HG03095 (cell line): ENCODE data around the gene ITPR1.

Experiments used
- ATAC-seq: cut with Tn5 transposase; IDR thresholded peaks from one replicate; pipeline ENCODE4 v1.9.1; 2021; ENCODE audit warnings: moderate library complexity; ENCODE audit not compliant: unreplicated experiment

The ITPR1 gene

DNA sequence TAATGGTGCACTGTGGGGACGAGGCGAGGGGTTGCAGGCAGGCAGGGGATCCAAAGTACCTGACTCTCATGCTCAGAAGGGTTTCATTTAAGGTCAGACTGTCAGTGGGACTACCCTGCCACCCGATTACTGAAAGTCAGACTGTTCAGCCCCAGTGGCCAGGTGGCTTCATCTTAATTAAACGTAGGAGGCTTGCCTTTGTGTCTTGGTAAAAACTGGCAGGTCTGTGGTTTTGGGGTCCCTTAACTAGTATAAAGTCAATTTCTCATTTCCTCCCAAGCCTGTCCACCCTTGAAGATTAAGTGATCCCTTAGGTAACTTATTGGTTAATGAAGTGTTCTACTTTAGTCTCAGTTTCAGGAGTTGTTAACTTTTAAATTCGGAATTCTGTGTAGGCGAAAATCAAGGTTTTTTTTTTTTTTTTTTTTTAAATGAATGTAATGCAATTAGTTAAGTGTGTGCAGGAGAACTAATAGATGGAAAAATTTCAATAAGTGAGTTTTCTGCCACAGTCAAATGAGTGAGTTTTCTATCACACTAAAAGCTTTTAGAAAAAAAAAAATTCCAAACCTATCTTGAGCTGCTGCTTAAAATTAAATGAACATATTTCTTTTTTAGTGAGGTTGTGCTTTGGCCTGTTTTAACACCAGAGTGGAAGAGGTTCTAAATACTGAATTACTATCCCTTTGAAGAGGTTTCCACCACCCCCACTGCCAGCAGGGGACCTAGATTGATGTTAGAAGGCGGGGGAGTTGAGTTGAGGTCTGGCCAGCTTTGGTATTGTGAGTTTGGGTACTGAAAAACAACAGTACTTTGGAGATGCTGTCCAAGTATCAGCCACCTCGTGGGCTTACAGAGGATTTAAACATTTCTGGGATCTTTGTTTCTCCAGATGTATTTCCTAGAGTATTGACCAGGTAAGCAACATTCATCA lies 15.2 kb downstream of the ITPR1 start:
- peak; percentile 57 for ATAC-seq

DNA sequence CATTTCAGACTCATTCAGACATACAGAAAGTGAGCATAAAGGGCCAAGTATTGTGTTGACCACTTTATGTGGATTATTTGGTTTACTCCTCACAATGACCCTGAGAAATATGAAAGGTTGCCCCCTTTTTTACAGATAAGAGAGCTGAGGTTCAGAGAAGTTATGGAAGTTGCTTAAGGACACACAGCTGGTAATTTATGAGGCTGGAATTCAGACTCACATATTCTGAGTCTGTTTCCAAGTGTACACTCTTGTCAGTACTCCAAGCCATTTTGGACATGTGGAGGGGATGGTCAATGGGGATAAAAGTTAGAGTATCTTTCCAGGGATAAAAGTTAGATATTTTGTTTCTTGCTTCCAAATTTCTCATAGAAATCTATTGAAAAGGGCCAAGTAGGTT lies 15.9 kb downstream of the ITPR1 start:
- no peak for ATAC-seq

DNA sequence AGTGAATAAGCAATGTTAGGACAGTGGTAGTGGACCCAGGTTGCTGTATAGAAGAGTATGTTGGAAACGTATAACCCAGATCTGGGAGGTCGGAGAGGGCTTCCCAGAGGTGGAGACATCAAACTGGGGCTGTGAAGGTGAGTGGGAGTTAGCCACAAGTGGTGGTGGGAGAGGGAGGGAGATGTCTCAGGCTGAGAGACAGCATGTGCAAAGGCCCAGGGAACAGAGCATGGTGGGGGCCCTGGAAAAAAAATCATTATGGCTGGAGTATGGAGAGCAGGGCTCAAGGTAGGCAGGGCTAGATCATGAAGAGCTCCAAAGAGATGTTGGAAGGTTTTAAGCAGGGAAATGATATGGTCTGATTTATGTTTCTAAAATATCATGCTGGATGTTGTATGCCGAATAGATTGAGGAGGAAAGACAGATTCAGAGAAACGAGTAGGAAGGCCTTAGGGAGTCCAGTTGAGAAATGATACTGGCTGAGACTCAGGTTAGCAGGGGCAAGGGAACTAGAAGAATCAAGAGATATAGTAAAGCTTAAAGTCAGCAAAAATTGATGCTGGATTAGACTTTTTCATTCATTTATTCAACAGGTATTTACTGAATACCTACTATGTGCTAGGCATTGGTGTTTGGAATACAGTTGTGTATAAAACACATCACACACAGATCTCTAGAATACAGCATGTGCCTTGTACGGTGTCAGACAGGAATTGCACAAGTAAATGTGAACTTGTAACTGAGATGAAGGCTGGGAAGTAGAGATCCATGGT lies 17.0 kb downstream of the ITPR1 start:
- no peak for ATAC-seq

DNA sequence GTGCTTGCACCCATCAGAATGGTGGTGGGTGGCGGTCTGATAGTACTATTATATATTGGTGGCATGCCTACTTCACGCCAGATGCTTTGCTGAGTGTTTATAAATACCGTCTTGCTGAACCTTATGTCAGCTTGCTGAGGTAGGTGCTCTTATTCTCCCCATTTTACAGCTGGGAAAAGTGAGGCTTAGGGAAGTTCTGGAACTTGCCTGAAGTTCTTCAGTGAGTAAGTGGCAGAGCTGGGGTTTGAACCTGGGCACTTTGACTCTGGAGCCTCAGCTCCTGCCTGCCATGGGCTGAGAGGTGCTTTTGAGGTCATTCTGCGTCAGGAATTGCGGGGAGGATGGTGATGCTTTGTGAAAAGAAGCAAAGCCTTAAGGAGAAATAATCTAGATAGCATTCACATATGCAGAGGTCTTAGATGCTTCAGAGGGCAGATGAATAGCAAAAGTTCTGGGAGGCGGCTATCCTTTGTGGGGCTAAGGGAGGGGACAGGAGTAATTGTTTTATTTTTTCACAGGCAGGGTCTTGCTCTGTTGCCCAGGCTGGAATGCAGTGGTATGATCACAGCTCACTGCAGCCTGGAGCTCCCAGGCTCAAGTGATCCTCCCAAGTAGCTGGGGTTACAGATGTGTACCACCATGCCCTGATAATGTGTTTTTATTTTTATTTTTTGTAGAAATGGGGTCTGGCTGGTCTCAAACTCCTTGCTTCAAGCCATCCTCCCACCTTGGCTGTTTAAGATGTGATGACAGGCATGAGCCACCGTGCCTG lies 18.5 kb downstream of the ITPR1 start:
- ATAC-seq: no peak

DNA sequence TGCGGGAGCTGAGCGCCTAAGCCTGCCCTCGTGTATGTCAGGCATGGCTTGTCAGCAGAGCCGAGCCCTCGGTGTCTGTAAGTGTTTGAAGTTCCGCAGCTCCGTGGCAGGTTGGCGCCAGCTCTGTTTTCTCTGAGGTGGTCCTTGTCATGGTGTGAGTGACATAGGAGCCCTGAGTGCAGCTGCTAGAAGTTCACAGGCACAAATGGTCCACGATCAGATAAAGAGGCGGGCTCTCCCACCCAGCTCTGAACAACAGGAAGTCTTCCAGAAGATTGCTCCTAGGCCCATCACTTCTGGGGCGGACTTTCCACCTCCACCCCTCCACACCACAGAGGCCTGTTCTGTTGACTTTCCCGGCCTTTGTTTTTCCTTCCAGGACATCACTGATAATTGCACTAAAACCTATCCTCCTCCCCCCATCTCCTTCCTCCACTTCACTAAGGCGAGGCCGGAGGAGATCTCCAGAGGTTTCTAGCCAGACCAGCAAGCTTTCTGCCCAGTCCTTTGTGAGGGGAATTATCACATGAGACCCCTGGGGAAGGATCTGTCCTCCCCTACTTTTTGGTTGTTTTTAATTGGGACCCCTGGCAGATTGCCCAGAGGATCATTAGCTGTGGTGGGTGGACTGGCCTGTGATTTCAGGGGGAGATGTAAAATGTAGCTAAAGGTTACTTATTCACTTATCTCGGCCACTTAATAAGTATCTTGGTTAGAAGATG lies 19.9 kb downstream of the ITPR1 start:
- no peak for ATAC-seq

GRCh38 chr3:4514321-4514720 lies 21.2 kb downstream of the ITPR1 start:
- no peak for ATAC-seq

- no peak for ATAC-seq
Measured at GRCh38 chr3:4514916-4515315, 21.8 kb downstream of the ITPR1 start.

GRCh38 chr3:4515916-4516579 lies 22.9 kb downstream of the ITPR1 start:
- ATAC-seq: no peak

DNA sequence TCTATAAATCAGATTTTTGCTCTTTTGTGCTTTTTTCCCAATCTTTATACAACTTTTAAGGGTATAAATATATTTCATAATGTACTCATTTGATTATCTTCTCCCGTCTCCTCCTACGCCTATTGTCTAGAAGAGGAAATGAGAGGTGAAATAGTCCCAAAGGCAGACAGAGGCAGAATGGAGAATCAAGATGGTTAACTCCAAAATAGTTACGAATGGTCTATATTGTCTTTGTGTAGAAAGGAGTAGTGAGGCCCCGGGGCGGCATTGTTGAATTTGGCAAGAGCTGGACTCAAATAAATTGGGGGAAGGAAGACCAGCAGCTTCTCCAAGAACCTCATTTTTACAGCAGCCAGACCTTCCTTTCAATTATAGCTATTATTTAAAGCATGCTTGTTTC lies 23.9 kb downstream of the ITPR1 start:
- ATAC-seq: no peak

- ATAC-seq: no peak
Measured at GRCh38 chr3:4517643-4518311, 24.6 kb downstream of the ITPR1 start.

- ATAC-seq: no peak
Measured at GRCh38 chr3:4520033-4520816, 27.1 kb downstream of the ITPR1 start.

GRCh38 chr3:4522947-4523346 lies 29.8 kb downstream of the ITPR1 start:
- no peak for ATAC-seq

- no peak for ATAC-seq
Measured at GRCh38 chr3:4523710-4524698, 30.9 kb downstream of the ITPR1 start.

- ATAC-seq: no peak
Measured at GRCh38 chr3:4525560-4526223, 32.5 kb downstream of the ITPR1 start.

DNA sequence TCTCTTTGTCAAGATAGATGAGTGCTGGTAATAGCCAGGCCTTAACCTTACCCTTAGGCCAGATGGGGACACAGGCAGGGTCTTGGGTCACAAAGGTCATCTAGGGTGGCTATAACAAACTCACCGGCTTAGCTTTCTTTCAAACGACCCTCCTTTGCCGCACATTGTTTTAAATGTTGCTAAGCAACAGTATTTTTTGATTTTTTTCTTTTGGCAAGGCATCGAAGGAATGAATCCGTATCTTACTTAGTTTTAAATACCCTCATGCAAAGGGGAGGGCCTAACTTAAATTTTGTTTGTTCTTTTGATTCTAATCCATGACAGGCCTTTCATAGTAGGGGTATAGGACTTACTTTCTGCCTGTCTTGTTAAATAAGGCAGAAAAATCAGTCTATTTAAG lies 35.2 kb downstream of the ITPR1 start:
- ATAC-seq: no peak

- no peak for ATAC-seq
Measured at GRCh38 chr3:4528819-4529600, 35.9 kb downstream of the ITPR1 start.
